Heart right ventricle (tissue), 16 donors: ENCODE measurements around the gene LRRC14B. TPM values are rescaled to one million over a fixed set of nuclear protein-coding genes. Genes with fewer than 3 reads are reported as not detected.

Experiments used
- ATAC-seq, 8 donors: fragments of 200-7000 bp; cut with Tn5 transposase; one replicate each; pipeline ENCODE4 v1.9.1; 2020; ENCODE audit warnings: mild to moderate bottlenecking in 8 of 8, moderate library complexity in 8 of 8, moderate number of reproducible peaks in 1 of 8
- DNase-seq, 2 donors: peaks; one replicate each; pipeline ENCODE4 v3.0.0-alpha.2; 2020
- H3K27ac ChIP-seq, 10 donors: fragments of 200-600 bp; sonication (generic) in 2 of 10; one replicate each; pipeline versions ENCODE4 v1.5.0 to v1.8.0; 2020 to 2022; ENCODE audit warnings: mild to moderate bottlenecking in 3 of 10
- H3K27me3 ChIP-seq, 7 donors: fragments of 200-600 bp; one replicate each; pipeline ENCODE4 v1.8.0; 2021 to 2022; ENCODE audit warnings: mild to moderate bottlenecking in 2 of 7
- H3K36me3 ChIP-seq, 9 donors: fragments of 200-600 bp; sonication (generic) in 1 of 9; one replicate each; pipeline versions ENCODE4 v1.5.0 to v1.8.0; 2020 to 2022; ENCODE audit warnings: mild to moderate bottlenecking in 2 of 9
- H3K4me1 ChIP-seq, 9 donors: fragments of 200-600 bp; sonication (generic) in 1 of 9; one replicate each; pipeline versions ENCODE4 v1.5.0 to v1.8.0; 2020 to 2022; ENCODE audit warnings: mild to moderate bottlenecking in 4 of 9
- H3K4me3 ChIP-seq, 10 donors: fragments of 200-600 bp; sonication (generic) in 2 of 10; one replicate each; pipeline versions ENCODE4 v1.5.0 to v1.8.0; 2020 to 2022; ENCODE audit warnings: mild to moderate bottlenecking in 7 of 10, moderate library complexity in 2 of 10
- H3K9me3 ChIP-seq, 11 donors: fragments of 200-600 bp in 10 of 11; sonication (generic) in 2 of 11; one replicate each; pipeline versions ENCODE4 v1.5.0 to v1.8.0; 2013 to 2022; ENCODE audit warnings: mild to moderate bottlenecking in 2 of 11, control low read depth in 1 of 11, moderate library complexity in 1 of 11
- WGBS, 2 donors: extraction: QIAGEN DNeasy Blood & Tissue Kit; methylation state at CpG; one replicate each; pipeline ENCODE4 v1.1.7; 2013; ENCODE audit warnings: inconsistent platforms in 1 of 2; 5-methylcytosine and 5-hydroxymethylcytosine counted together
- intact Hi-C, 10 donors: fragments of 100-400 bp; cut with DNase I; formaldehyde crosslinking; loops; one replicate each; pipeline versions ENCODE4 v1.11.1 to v1.14.2; 2022
- polyA plus RNA-seq, 2 donors: library from polyadenylated mRNA; stranded (reverse); fragments of 200-250 nt; gene quantifications; one replicate each; pipeline ENCODE4 v1.2.3, GENCODE V29; 2013
- total RNA-seq, 10 donors: library from RNA; stranded (reverse); fragmentation: NEBNext Ultra II Directional in 3 of 10; extraction: Animal tissue kit (Norgen Biotek cat#: 25700) in 3 of 10; gene quantifications; one replicate each; pipeline versions ENCODE4 v1.2.1 to v1.2.4, GENCODE V29; 2021 to 2023
- TF ChIP-seq, protein P1 (sequence below), 9 donors: fragments of 200-600 bp; sonication (generic) in 2 of 9; IDR thresholded peaks; one replicate each; pipeline versions ENCODE4 v1.5.0 to v1.8.0; 2021 to 2022; ENCODE audit warnings: antibody characterized with exemption in 9 of 9, mild to moderate bottlenecking in 5 of 9, moderate library complexity in 1 of 9
- donor health status: Arrhythmogenic right ventricular cardiomyopathy.
- donor health status: ischemic (EF 13 %, LVEDD 7.1; RV severe dilation, severe dysfunction).
- donor health status: healthy with polysubstance abuse.
- donor health status: DM: no; HTN: yes; CAD: no.
- donor health status: DM: no; HTN: no; CAD: no.
- donor health status: ischemic (EF 25% LVEDD 6.9; RV normal size, moderate dysfunction).
- donor health status: ischemic (EF 25% LVEDD 5.7; RV mildly dilated, moderate dysfunction).
- donor health status: healthy.
- donor health status: DM: yes; HTN: yes; CAD: no.
- donor health status: Ischemic cardiomyopathy.
- donor health status: ischemic (EF 35%, LVEDD 5.7; RV mildly dilated, moderate dysfunction).
- donor health status: nonischemic (EF 11% LVEDD 7.7; RV severe dilation, severe dysfunction).
- donor health status: DM: yes; HTN: yes; CAD: no.
- donor health status: PGD.
- donor health status: ischemic (EF 29% LVEDD 5.4; RV normal size, mild dysfunction).
- donor health status: nonischemic (EF 23%, LVEDD 6.1; RV moderate dilation, normal function).

LRRC14B gene
- total and polyA plus RNA-seq, 12 donors = 2.6 to 96.6 (median 49.9) TPM

DNA sequence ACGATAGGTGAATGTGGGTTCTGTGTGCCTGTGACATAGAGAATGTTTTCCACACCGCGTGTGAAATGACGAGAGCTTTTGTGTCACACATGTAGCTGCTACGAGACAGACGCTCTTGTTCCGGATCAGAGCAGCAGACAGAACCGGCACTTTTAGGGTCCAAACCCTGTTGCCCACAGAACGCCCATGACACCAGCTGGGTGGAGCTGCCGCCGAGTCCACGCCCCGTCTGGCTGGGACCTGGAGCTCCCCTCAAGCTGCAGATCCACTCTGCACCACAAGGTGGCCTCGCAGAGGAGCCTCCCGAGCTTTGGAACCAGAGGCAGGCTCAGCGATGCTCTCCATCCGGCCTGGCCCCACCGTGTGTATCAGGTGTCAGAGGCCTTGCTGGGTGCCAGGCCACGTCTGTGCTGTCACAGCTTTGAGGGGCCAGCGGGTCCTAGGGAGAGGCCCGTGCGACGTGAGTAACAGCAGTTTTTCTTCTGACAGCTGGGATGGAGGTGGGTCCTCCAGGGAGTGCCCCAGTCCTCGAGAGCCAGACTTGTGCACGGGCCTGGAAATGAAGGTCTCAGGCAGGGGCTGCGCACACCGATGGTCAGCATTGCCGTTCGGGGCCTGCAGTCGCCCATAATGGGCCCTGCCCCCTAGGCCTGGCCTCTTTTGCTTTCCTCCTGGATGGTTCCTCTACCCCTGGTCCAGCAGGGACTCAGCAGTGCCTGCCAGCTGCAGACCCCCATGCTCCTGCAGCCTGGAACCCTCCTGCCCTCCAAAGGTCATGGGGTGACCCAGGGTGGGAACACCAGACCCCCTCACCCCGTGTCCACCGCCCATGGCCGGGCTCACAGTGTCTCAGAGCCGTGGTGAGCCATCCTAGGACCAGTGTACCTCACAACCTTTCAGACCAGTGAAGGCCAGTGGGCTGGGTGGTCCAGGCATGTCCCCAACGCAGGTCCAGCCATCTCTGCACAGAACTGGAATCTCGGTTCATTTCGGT, 2.5 kb upstream of the LRRC14B start:
- Histone ChIP-seq H3K4me3 (peak overlapping the region in 7 of 10 donors; percentile 8 to 38 (median 22)), H3K9me3 (no peaks in the 10 kb centered on the region), H3K27me3 (peaks cover 0 to 27% (median 7%) of the 10 kb centered on the region in 7 donors), H3K27ac (peak overlapping the region in 7 of 10 donors; percentile 76 to 97 (median 92)), H3K4me1 (peaks cover 6 to 45% (median 22%) of the 10 kb centered on the region in 9 donors), H3K36me3 (no peaks in the 10 kb centered on the region)
- DNase-seq = peak; percentile 88
- TF ChIP-seq, protein P1, sequence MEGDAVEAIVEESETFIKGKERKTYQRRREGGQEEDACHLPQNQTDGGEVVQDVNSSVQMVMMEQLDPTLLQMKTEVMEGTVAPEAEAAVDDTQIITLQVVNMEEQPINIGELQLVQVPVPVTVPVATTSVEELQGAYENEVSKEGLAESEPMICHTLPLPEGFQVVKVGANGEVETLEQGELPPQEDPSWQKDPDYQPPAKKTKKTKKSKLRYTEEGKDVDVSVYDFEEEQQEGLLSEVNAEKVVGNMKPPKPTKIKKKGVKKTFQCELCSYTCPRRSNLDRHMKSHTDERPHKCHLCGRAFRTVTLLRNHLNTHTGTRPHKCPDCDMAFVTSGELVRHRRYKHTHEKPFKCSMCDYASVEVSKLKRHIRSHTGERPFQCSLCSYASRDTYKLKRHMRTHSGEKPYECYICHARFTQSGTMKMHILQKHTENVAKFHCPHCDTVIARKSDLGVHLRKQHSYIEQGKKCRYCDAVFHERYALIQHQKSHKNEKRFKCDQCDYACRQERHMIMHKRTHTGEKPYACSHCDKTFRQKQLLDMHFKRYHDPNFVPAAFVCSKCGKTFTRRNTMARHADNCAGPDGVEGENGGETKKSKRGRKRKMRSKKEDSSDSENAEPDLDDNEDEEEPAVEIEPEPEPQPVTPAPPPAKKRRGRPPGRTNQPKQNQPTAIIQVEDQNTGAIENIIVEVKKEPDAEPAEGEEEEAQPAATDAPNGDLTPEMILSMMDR (IDR thresholded peaks at IDR 0.05) = peak; percentile 87 to 97 (median 94)
- 30 to 32% methylated on average over 37 of the region's 37 CpGs for WGBS, 2 donors
- intact Hi-C loops = loop anchor here in 2 of 10 donors (2.0 to 5.0 kb wide), 2 partner anchors 30 to 244 kb away; partner anchors contain the start of genes CCDC127 (in 2 of the 2) and SDHA (in 2 of the 2)
- ATAC-seq = peak; percentile 17 to 75 (median 66)

DNA sequence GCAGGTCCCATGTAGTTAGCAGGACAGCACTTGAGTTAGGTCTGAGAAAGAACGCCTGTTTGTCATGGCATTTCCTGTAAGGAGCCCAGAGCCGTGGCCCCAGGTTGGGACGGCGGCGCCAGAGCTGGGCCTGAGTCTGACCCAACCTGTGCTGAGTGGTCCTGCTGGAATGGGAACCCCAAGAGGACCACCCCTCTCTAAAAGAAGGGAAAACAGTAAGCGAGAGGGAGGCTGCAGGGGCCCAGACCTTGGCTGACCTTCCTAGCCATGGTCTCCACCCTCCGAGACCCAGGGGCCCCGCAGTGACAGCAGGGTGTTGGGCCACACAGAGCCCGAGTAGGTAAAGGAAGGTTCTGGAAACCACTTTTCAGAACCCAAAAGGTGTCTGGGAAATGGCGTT, 1.8 kb upstream of the LRRC14B start:
- peaks cover 0 to 27% (median 7%) of the 10 kb centered on the region in 7 donors for H3K27me3 ChIP-seq
- intact Hi-C loops = loop anchor here in 2 of 10 donors (2.0 to 5.0 kb wide), 2 partner anchors 29 to 243 kb away; partner anchors contain the start of genes CCDC127 (in 2 of the 2) and SDHA (in 2 of the 2)
- 76 to 80% methylated on average over 9 to 10 of the region's 10 CpGs for WGBS, 2 donors
- TF ChIP-seq, protein P1 (IDR thresholded peaks at IDR 0.05) = no peak
- H3K4me1 ChIP-seq = peaks cover 6 to 46% (median 23%) of the 10 kb centered on the region in 9 donors
- no peak overlapping the region for H3K4me3 ChIP-seq
- peak overlapping the region in 9 of 10 donors; percentile 76 to 97 (median 92) for H3K27ac ChIP-seq
- DNase-seq (no peak), ATAC-seq (no peak)
- H3K36me3 ChIP-seq = no peaks in the 10 kb centered on the region
- H3K9me3 ChIP-seq = no peaks in the 10 kb centered on the region

DNA sequence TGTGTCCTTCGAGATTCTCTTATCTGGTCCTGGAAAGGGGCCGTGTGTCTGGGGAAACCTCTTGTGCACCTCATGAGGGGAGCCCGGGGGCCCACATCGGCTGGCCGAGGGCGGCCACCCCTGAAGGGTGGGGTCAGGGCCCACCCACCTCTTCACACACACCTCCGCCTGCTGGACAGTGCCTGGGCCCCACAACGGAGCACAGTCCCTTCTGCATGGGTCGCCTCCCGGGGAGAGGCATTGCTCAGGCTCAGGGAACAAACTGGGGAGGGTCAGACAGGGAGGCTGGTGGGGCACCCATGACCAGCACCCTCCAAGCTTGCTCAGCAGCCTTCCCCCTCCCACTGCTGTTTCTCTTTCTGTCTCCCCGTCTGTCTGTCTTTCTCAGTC, 1.3 kb upstream of the LRRC14B start:
- DNase-seq (no peak), ATAC-seq (no peak)
- 37 to 47% methylated on average over 11 of the region's 11 CpGs for WGBS, 2 donors
- H3K36me3 ChIP-seq = peaks cover 0 to 4% (median 0%) of the 10 kb centered on the region in 9 donors
- no peaks in the 10 kb centered on the region for H3K9me3 ChIP-seq
- TF ChIP-seq, protein P1 (IDR thresholded peaks at IDR 0.05) = no peak
- H3K4me1 ChIP-seq = peaks cover 6 to 51% (median 27%) of the 10 kb centered on the region in 9 donors
- H3K4me3 ChIP-seq = no peak overlapping the region
- H3K27me3 ChIP-seq = peaks cover 0 to 27% (median 7%) of the 10 kb centered on the region in 7 donors
- peak overlapping the region; percentile 58 to 97 (median 91) for H3K27ac ChIP-seq
- intact Hi-C loops = loop anchor here in 2 of 10 donors (2.0 to 5.0 kb wide), 2 partner anchors 29 to 242 kb away; partner anchors contain the start of genes CCDC127 (in 2 of the 2) and SDHA (in 2 of the 2)
